Astrocyte (in vitro differentiated cells and primary cell): ENCODE results near the gene MICAL3.

ENCODE experiments used
- CTCF ChIP-seq: IDR thresholded peaks from 2 replicates; pipeline ENCODE4 v1.5.1; 2011; ENCODE audit warnings: low read depth, mild to moderate bottlenecking, inconsistent platforms, low read length, moderate library complexity; ENCODE audit not compliant: insufficient read depth
- EZH2 ChIP-seq: IDR thresholded peaks from 2 replicates; pipeline ENCODE4 v1.6.1; 2012; ENCODE audit warnings: mild to moderate bottlenecking, low read length, inconsistent platforms; ENCODE audit not compliant: insufficient read depth

- no peak for TF ChIP-seq CTCF
- TF ChIP-seq EZH2 = no peak
Measured at GRCh38 chr22:17978027-17978426, 46.3 kb downstream of the MICAL3 start.
